Measurements from ENCODE around the gene TRPC3. TPM values are rescaled to one million over a fixed set of nuclear protein-coding genes. Genes with fewer than 3 reads are reported as not detected.
"Not testable (repeated sequence)": the region's sequence is repeated elsewhere in the genome, so short reads cannot be mapped to it uniquely, and the experiment has no call there.

TRPC3 gene
- total RNA-seq, 2 experiments from 2014 or later: 0.42 to 0.48 TPM

- POLR2A ChIA-PET: no interaction called here
- CTCF ChIA-PET: interaction anchor here (0.7 to 2.3 kb wide), 3 partner anchors 17 to 203 kb away, joined by 3 to 6 read pairs (median 3); no protein-coding TSS in a partner anchor
Measured at GRCh38 chr4:121950680-121951520, 960 bp downstream of the TRPC3 start.

DNA sequence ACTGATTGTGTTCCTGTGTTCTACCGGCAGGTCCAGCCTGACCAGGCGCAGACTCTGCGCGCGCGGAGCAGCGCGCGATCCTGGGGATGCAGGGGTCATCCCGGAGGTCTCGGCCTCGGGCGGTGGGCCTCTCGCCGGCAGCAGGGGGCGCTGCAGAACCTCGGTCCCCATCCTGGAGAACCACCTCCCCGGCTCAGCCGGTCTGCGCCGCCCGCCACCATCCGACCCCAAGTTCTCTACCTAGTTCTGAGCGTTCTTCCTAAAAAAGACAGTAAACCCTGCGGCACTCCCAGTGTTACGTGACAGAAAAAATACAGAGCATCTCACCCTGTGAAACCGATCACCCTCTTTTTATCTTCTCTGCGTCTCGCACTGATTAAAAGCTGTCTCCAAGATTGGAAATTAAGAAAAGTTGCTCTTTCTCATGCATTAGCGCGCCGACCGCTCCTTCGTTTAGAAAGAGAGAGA is 1.6 kb downstream of the TRPC3 start:
- POLR2A ChIA-PET: no interaction called here
- CTCF ChIA-PET: interaction anchor here (0.7 to 2.3 kb wide), 3 partner anchors 18 to 204 kb away, joined by 3 to 6 read pairs (median 3); no protein-coding TSS in a partner anchor

GRCh38 chr4:121946644-121947043 is 5.2 kb downstream of the TRPC3 start:
- POLR2A ChIA-PET: no interaction called here
- CTCF ChIA-PET: no interaction called here

DNA sequence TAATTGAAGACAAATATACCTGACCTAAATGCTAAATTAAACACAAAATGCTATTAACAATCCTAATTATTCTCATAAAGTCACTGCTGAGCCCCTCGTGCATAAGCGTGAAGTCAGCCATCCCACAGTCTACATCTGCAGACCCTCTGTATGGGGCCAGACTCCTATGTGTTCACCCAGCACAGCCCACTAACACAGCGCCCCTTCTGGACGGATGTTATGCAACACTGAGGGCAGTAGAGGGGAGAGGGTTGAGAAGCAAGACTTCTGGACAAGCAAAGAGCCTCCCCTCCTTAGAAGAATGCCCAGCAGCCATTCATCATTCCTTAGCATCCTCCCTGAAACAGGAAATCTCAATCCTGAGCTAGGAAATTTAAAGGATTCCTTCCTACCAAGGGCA is 7.9 kb downstream of the TRPC3 start:
- ChIA-PET CTCF (no interaction called here), POLR2A (interaction anchor here (0.6 kb wide), 1 partner anchor 17 kb away, joined by 3 read pairs; no protein-coding TSS in a partner anchor)

DNA sequence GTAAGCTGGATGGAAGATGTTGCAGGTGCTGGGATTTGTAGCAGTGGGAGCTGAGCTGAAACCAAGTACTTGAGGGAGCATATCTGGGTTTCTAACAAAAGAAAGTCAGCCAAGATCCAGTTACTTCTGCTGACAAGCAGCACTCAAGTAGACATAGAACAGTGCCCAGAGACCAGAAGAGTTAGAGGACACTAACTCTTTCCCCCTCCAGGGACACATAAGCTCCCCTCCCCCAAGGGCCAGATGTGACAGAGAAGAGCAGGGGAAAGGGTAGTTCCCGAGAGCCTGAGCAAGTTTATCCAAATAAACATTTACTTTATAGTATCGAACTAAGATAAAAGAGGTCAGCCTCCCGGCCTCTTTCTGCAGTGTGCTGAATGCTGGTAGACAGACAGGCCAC is 12.2 kb downstream of the TRPC3 start:
- CTCF ChIA-PET: no interaction called here
- POLR2A ChIA-PET: no interaction called here

DNA sequence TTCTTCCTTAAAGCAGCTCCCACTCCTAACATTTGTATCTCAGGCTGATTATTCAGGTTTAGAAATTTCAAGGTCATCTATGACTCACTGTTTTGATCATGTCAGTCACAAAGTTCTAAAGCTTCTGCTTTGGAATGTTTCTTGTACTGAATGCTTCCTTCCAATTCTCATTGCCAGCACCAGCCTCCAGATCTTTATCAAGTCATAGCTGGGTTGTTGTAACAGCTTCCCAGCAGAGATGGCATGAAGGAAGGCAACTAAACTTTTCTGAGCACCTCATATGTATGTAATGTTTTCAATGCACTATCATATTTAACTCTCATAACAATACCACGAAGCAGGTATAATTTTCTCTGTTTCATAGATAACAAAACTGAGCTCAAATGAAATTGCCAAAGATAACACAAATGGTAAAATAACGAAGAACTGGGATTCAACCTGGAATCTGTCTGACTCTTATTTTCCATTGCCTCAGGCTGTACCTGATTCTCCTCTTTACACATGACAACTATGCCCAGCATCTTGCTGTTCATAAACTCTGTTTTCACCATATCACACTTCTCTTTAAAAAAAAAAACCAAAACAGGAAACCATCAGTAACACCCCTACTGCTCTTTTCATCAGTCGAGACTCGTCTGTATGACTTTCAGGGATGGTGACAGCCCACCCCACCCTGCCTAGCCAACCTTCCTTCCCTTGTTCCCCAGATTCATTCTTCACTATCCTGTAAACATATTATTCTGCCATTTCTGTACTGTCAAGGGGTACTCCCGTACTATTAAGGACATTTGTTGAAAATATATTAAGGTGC is 13.4 kb downstream of the TRPC3 start:
- CTCF ChIA-PET: no interaction called here
- POLR2A ChIA-PET: no interaction called here

DNA sequence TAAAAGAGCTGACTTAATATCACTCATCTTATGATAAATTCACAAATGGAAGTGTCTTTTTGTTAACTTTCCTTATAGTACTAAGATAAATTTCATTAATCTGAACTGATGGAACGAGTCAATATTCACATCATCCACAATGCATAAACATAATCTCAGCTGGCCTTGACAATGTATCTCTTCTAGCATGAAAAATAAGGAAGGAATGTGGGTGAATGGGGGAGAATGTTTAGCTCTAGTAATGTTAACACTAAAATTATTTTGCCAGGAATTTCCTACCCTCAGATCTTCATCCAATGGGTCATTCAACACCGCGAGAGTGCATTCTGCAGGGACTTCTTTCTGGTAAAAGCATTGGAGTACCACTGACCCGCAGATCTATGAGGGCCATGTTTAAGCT is 15.8 kb downstream of the TRPC3 start:
- CTCF ChIA-PET: no interaction called here
- POLR2A ChIA-PET: no interaction called here

- ChIA-PET POLR2A (no interaction called here), CTCF (no interaction called here)
Measured at GRCh38 chr4:121934635-121935034, 17.2 kb downstream of the TRPC3 start.

DNA sequence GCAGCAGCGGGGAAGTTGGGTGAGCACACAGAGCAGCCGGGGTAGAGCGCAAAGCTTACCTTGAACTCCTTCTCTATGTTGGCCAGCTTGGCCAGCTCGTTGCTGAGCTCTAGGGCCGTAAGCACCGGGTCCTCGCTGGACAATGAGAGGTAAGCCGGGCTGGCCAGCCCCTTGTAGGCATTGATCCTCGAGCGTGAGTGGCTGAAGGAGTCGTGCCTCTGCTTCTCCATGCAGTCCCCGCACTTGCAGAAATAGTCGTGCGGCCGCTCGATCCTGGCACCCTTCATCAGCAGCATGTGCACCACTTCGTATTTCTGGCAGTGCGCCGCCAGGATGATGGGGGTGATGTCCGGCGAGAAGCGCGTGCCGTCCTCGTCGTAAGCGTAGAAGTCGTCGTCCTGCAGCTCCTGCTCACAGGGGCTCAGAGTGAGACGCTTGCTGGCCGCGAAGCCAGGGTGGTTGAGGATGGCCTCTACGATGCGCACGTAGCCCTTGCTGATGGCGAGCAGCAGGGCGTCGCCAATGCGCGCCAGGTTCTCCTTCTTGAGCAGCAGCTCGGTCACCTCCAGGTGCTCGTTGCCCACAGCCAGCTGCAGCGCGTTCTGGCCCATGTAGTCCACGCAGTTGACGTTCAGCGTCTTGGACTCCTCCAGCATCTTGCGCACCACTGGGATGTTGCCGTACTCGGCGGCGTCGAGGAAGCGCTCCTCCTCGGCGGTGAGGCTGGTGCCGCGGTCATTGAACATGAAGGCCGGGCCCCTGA is 19.5 kb downstream of the TRPC3 start:
- CTCF ChIA-PET: no interaction called here
- POLR2A ChIA-PET: no interaction called here

- CTCF ChIA-PET: interaction anchor here (1.1 kb wide), 1 partner anchor 19 kb away, joined by 3 read pairs; no protein-coding TSS in a partner anchor
Measured at GRCh38 chr4:121930304-121930703, 21.6 kb downstream of the TRPC3 start.

DNA sequence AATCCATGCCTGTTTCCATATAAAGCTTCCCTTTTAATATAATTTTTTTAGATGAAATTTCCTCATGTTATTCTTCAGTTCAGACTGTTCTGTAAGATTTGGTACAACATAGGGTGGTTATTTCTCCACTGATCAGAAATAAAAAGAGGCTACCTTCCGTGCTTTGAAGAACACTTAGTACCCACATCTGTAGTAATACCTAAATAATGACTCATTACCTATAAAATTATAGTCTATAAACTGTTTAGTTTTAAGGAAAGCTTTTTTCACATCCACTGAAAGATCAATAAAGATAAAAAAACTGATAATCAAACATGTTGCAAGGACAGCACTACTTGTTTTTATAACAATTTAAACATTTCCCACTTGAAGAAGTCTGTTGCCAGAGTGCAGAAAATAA is 23.9 kb downstream of the TRPC3 start:
- POLR2A ChIA-PET: no interaction called here

More at GRCh38 chr4:121930304-121930703, 21.6 kb downstream of the TRPC3 start:
- POLR2A ChIA-PET: no interaction called here

GRCh38 chr4:121926490-121926889 is 25.4 kb downstream of the TRPC3 start:
- POLR2A ChIA-PET: interaction anchor here (0.7 kb wide), 1 partner anchor 1858 kb away, joined by 4 read pairs; no protein-coding TSS in a partner anchor
- CTCF ChIA-PET: not testable (repeated sequence)

More for the DNA sequence above, 23.9 kb downstream of the TRPC3 start:
- CTCF ChIA-PET: no interaction called here

GRCh38 chr4:121923306-121923705 is 28.6 kb downstream of the TRPC3 start:
- CTCF ChIA-PET: no interaction called here

GRCh38 chr4:121913667-121914066 is 38.2 kb downstream of the TRPC3 start:
- CTCF ChIA-PET: no interaction called here
- POLR2A ChIA-PET: no interaction called here

More at GRCh38 chr4:121923306-121923705, 28.6 kb downstream of the TRPC3 start:
- POLR2A ChIA-PET: no interaction called here

- ChIA-PET POLR2A (no interaction called here), CTCF (no interaction called here)
Measured at GRCh38 chr4:121908346-121908745, 43.5 kb downstream of the TRPC3 start.

DNA sequence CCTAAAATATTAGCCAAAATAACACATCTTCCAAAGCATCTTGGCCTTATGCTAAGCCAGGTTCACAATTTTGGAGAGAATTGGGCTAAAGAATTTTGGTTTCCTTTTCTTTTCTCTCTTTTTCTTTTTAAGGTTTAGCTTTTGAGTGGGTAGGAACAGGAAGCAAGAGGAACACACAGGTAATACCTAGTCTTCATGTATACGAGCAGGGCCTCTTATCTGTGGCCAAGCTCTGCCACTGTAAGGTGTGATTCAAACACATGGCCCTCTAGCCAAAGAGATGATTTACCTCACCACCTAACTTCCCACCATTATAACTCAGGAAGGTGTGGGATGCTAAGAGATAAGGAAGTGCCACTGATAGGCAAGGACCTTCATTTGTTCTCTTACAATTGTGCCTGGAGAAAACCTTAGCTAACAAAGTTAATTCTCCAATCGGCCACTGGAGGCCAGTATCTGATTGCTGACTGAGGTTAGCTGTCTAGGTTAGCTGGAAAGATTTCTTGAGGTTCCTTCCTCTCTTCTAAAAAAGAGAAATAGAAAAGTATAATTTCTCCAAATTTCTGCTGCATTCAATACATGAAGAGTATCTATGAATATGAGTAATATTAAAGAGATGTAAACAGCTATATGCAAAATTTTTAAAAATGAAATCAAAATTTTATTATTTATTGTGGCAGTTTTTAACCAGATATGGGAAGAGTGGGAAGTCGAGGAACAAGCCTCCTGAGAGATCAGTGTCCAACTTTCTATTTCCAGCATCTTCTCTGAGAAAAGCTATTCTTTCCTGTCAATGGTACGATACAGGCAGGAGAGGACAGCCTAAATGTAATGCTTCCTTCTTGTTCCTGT is 51.5 kb downstream of the TRPC3 start:
- POLR2A ChIA-PET: interaction anchor here (0.5 kb wide), 1 partner anchor 22 kb away, joined by 4 read pairs; no protein-coding TSS in a partner anchor
- CTCF ChIA-PET: interaction anchor here (0.9 to 1.9 kb wide), 4 partner anchors 9 to 98 kb away, joined by 3 to 6 read pairs (median 4); no protein-coding TSS in a partner anchor

DNA sequence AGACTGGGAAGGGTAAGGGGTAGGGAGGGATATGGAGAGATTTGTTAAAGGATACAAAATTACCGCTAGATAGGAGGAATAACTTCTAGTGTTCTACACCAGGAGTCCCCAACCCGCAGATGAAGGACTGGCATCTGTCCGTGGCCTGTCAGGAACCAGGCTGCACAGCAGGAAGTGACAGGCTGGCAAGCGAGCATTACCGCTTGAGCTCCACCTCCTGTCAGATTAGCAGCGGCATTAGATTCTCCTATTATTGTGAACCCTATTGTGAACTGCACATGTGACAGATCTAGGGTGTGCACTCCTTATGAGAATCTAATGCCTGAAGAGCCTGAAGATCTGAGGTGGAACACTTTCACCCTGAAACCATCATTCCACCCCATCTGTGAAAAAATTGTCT is 53.7 kb downstream of the TRPC3 start:
- POLR2A ChIA-PET: no interaction called here
- CTCF ChIA-PET: interaction anchor here (0.9 kb wide), 1 partner anchor 12 kb away, joined by 3 read pairs; no protein-coding TSS in a partner anchor

- ChIA-PET POLR2A (no interaction called here), CTCF (interaction anchor here (1.1 kb wide), 1 partner anchor 11 kb away, joined by 3 read pairs; no protein-coding TSS in a partner anchor)
Measured at GRCh38 chr4:121888134-121888533, 63.7 kb downstream of the TRPC3 start.

DNA sequence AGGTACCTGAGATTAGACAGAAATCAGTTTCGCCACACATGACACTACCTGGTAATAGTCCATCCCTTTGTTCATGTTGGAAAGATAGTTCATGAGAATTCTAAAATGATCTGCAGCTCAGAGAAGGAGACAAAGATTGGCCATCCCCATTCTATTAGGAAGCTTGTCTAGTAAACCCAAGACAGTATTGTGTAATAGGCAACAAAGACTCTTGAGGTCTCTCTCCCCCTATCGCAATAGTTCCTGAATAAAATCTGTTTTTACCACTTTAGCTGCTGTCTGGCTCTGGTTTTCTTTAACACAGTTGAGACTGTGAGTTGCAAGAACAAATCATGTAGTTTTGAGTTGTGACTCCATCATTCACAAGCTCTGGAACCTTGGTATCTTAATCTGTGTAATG is 66.7 kb downstream of the TRPC3 start:
- ChIA-PET POLR2A (no interaction called here), CTCF (no interaction called here)

Measured in activated CD8-positive, alpha-beta memory T cell treated with anti-CD3 and anti-CD28 coated beads for 36 hours (primary cell).